Measurements from ENCODE around the gene NUCKS1. TPM values are rescaled to one million over a fixed set of nuclear protein-coding genes. Genes with fewer than 3 reads are reported as not detected.
"Not testable (repeated sequence)": the region's sequence is repeated elsewhere in the genome, so short reads cannot be mapped to it uniquely, and the experiment has no call there.

NUCKS1 gene
- total RNA-seq, 1 donor from 2014 or later: 245 TPM

GRCh38 chr1:205733438-205734175 is 16.4 kb downstream of the NUCKS1 start:
- DNase-seq (ENCODE audit: low spot score, unreplicated experiment): no peak
- Mint-ChIP-seq H3K4me1 (ENCODE audit: low read depth) (peaks cover 2% of the 10 kb centered on the region), H3K27ac (no peak overlapping the region), H3K36me3 (ENCODE audit: insufficient read depth) (peaks cover 9% of the 10 kb centered on the region), H3K27me3 (no peaks in the 10 kb centered on the region), H3K4me3 (ENCODE audit: low read depth) (no peak overlapping the region), H3K9me3 (ENCODE audit: low read depth) (no peaks in the 10 kb centered on the region)
- no peak for TF ChIP-seq CTCF (IDR thresholded peaks at IDR 0.05; ENCODE audit: unreplicated experiment)

- peak overlapping the region; percentile 63 for H3K27ac Mint-ChIP-seq
- no peaks in the 10 kb centered on the region for H3K27me3 Mint-ChIP-seq
- H3K4me1 Mint-ChIP-seq (ENCODE audit: low read depth): no peaks in the 10 kb centered on the region
Observed at GRCh38 chr1:205729945-205730610, 19.9 kb downstream of the NUCKS1 start.

GRCh38 chr1:205726619-205727125 is 23.3 kb downstream of the NUCKS1 start:
- H3K4me3 Mint-ChIP-seq (ENCODE audit: low read depth): no peak overlapping the region
- no peak for TF ChIP-seq CTCF (IDR thresholded peaks at IDR 0.05; ENCODE audit: unreplicated experiment)
- no peaks in the 10 kb centered on the region for H3K9me3 Mint-ChIP-seq (ENCODE audit: low read depth)
- H3K27ac Mint-ChIP-seq: peak overlapping the region; percentile 13
- no peaks in the 10 kb centered on the region for H3K27me3 Mint-ChIP-seq
- H3K36me3 Mint-ChIP-seq (ENCODE audit: insufficient read depth): peaks cover 18% of the 10 kb centered on the region
- H3K4me1 Mint-ChIP-seq (ENCODE audit: low read depth): no peaks in the 10 kb centered on the region
- no peak for DNase-seq (ENCODE audit: low spot score, unreplicated experiment)

More at GRCh38 chr1:205729945-205730610, 19.9 kb downstream of the NUCKS1 start:
- H3K4me3 Mint-ChIP-seq (ENCODE audit: low read depth): no peak overlapping the region
- no peak for TF ChIP-seq CTCF (IDR thresholded peaks at IDR 0.05; ENCODE audit: unreplicated experiment)
- no peak for DNase-seq (ENCODE audit: low spot score, unreplicated experiment)
- peaks cover 12% of the 10 kb centered on the region for H3K36me3 Mint-ChIP-seq (ENCODE audit: insufficient read depth)
- H3K9me3 Mint-ChIP-seq (ENCODE audit: low read depth): no peaks in the 10 kb centered on the region

- TF ChIP-seq CTCF (IDR thresholded peaks at IDR 0.05; ENCODE audit: unreplicated experiment): no peak
- Mint-ChIP-seq H3K4me1 (ENCODE audit: low read depth) (no peaks in the 10 kb centered on the region), H3K27me3 (no peaks in the 10 kb centered on the region), H3K36me3 (ENCODE audit: insufficient read depth) (peaks cover 19% of the 10 kb centered on the region), H3K9me3 (ENCODE audit: low read depth) (no peaks in the 10 kb centered on the region), H3K27ac (peak overlapping the region; percentile 37), H3K4me3 (ENCODE audit: low read depth) (no peak overlapping the region)
- no peak for DNase-seq (ENCODE audit: low spot score, unreplicated experiment)
Observed at GRCh38 chr1:205725514-205725913, 24.5 kb downstream of the NUCKS1 start.

GRCh38 chr1:205720740-205721139 is 29.2 kb downstream of the NUCKS1 start:
- H3K27me3 Mint-ChIP-seq; H3K9me3 Mint-ChIP-seq (ENCODE audit: low read depth); H3K4me3 Mint-ChIP-seq (ENCODE audit: low read depth); H3K27ac Mint-ChIP-seq; DNase-seq (ENCODE audit: low spot score, unreplicated experiment): not testable (repeated sequence)
- Mint-ChIP-seq H3K36me3 (ENCODE audit: insufficient read depth) (peaks cover 38% of the 10 kb centered on the region), H3K4me1 (ENCODE audit: low read depth) (peaks cover 24% of the 10 kb centered on the region)
